Activated naive CD4-positive, alpha-beta T cell treated with anti-CD3 and anti-CD28 coated beads, Interleukin-2, amount 10 ng/mL, durations not matched to agents 7 days and 5 days (primary cell): ENCODE data around the gene FCHO1.
"Not testable (repeated sequence)": the region's sequence is repeated elsewhere in the genome, so short reads cannot be mapped to it uniquely, and the experiment has no call there.

Experiments used
- CTCF ChIA-PET: fragments of 350-600 bp; sonication (Branson Sonifier 250); formaldehyde crosslinking; loops from one replicate; lab custom pipeline; 2021; ENCODE audit warnings: antibody characterized with exemption; lab: Charles Lee
- DNase-seq: peaks from one replicate; pipeline ENCODE4 v3.0.0-alpha.2; 2020
- H3K27ac Mint-ChIP-seq: one replicate; pipeline ENCODE4 v1.8.0; 2021; ENCODE audit warnings: mild to moderate bottlenecking, moderate library complexity, mixed read lengths
- H3K27me3 Mint-ChIP-seq: one replicate; pipeline ENCODE4 v1.8.0; 2021; ENCODE audit warnings: mild to moderate bottlenecking, mixed read lengths
- H3K36me3 Mint-ChIP-seq: one replicate; pipeline ENCODE4 v1.8.0; 2021; ENCODE audit warnings: mixed read lengths
- H3K4me1 Mint-ChIP-seq: one replicate; pipeline ENCODE4 v1.8.0; 2021; ENCODE audit warnings: mixed read lengths
- H3K4me3 Mint-ChIP-seq: one replicate; pipeline ENCODE4 v1.8.0; 2021; ENCODE audit warnings: mild to moderate bottlenecking, moderate library complexity, mixed read lengths
- H3K9me3 Mint-ChIP-seq: one replicate; pipeline ENCODE4 v1.8.0; 2021; ENCODE audit warnings: mixed read lengths

The FCHO1 gene

GRCh38 chr19:17780781-17781180 lies 29.5 kb downstream of the FCHO1 start:
- CTCF ChIA-PET, result no interaction called here
- H3K27me3 Mint-ChIP-seq, result no peaks in the 10 kb centered on the region
- peaks cover 39% of the 10 kb centered on the region for H3K36me3 Mint-ChIP-seq
- peaks cover 13% of the 10 kb centered on the region for H3K4me1 Mint-ChIP-seq
- no peaks in the 10 kb centered on the region for H3K9me3 Mint-ChIP-seq
- no peak overlapping the region for H3K4me3 Mint-ChIP-seq
- DNase-seq, result no peak
- no peak overlapping the region for H3K27ac Mint-ChIP-seq

GRCh38 chr19:17783721-17784120 lies 32.4 kb downstream of the FCHO1 start:
- CTCF ChIA-PET, result interaction anchor here (1.0 to 3.1 kb wide), 7 partner anchors 9 to 211 kb away, joined by 3 to 12 read pairs (median 5); no protein-coding TSS in a partner anchor
- not testable (repeated sequence) for H3K27ac Mint-ChIP-seq, H3K4me3 Mint-ChIP-seq, DNase-seq, H3K9me3 Mint-ChIP-seq, H3K27me3 Mint-ChIP-seq
- H3K36me3 Mint-ChIP-seq, result peaks cover 39% of the 10 kb centered on the region
- peaks cover 16% of the 10 kb centered on the region for H3K4me1 Mint-ChIP-seq

DNA sequence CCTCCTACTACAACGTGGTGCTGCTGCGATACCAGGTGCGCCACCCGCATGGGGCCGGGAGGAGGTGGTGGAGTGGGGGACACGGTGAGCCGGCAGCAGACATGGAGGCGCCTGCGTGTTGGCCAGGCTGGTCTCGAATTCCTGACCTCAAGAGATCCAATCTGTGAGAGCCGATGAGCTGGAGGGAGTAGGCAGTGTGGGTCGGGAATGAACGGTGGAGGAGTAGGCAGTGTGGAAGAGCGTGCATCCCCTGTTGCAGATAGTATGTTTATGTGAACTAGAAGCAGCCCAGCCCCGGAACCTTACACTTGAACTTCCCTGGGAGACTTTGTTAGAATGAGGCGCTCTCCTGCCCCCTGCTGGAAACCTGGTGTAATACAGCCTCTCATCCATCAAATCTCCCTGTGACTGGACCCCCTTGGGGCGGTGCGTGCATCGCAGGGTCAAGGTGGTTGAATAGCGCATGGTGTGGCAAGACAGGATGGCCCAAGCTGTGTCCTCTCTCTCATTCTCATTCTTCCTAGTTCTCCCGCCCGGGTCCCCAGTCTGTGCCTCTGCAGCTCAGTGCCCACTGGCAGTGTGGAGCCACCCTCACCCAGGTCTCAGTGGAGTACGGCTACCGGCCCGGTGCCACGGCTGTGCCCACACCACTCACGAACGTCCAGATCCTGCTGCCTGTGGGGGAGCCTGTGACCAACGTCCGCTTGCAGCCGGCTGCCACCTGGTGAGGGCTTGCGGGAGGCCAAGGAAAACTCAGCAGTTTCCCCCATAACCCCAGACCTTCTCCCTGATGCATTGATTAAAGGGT lies 33.1 kb downstream of the FCHO1 start:
- H3K4me1 Mint-ChIP-seq, result peaks cover 18% of the 10 kb centered on the region
- H3K4me3 Mint-ChIP-seq, result no peak overlapping the region
- peak; percentile 85 for DNase-seq
- no peaks in the 10 kb centered on the region for H3K9me3 Mint-ChIP-seq
- no peak overlapping the region for H3K27ac Mint-ChIP-seq
- CTCF ChIA-PET, result interaction anchor here (0.9 to 3.1 kb wide), 10 partner anchors 10 to 212 kb away, joined by 3 to 12 read pairs (median 4); partner anchors contain the start of gene B3GNT3
- H3K36me3 Mint-ChIP-seq, result peaks cover 45% of the 10 kb centered on the region
- no peaks in the 10 kb centered on the region for H3K27me3 Mint-ChIP-seq

GRCh38 chr19:17787274-17787913 lies 36.1 kb downstream of the FCHO1 start:
- Mint-ChIP-seq H3K4me1 (peaks cover 41% of the 10 kb centered on the region), H3K4me3 (no peak overlapping the region), H3K27me3 (no peaks in the 10 kb centered on the region), H3K9me3 (no peaks in the 10 kb centered on the region), H3K36me3 (peaks cover 40% of the 10 kb centered on the region), H3K27ac (no peak overlapping the region)
- CTCF ChIA-PET, result no interaction called here
- no peak for DNase-seq

DNA sequence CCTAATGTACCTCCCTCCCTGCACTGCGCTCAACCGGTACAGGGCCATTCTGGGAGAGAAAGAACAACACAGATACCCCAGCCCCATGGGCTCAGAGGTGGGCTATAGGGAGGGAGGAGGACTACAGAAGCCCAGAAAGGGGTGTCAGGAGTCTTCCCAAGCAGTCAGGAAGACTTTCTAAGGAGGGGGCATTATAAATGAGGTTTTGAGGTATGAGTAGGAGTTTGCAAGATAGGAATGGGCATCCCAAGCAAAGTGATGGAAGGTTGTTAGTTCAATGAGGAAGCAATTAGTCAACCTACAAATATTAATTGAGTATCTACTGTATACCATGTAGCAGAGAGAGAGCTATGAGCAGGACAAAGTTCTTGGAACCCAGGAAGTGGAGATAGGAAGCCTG lies 37.4 kb downstream of the FCHO1 start:
- peaks cover 48% of the 10 kb centered on the region for H3K4me1 Mint-ChIP-seq
- peaks cover 37% of the 10 kb centered on the region for H3K36me3 Mint-ChIP-seq
- no peak overlapping the region for H3K27ac Mint-ChIP-seq
- peaks cover 4% of the 10 kb centered on the region for H3K27me3 Mint-ChIP-seq
- no peaks in the 10 kb centered on the region for H3K9me3 Mint-ChIP-seq
- CTCF ChIA-PET, result no interaction called here
- no peak for DNase-seq
- H3K4me3 Mint-ChIP-seq, result no peak overlapping the region

DNA sequence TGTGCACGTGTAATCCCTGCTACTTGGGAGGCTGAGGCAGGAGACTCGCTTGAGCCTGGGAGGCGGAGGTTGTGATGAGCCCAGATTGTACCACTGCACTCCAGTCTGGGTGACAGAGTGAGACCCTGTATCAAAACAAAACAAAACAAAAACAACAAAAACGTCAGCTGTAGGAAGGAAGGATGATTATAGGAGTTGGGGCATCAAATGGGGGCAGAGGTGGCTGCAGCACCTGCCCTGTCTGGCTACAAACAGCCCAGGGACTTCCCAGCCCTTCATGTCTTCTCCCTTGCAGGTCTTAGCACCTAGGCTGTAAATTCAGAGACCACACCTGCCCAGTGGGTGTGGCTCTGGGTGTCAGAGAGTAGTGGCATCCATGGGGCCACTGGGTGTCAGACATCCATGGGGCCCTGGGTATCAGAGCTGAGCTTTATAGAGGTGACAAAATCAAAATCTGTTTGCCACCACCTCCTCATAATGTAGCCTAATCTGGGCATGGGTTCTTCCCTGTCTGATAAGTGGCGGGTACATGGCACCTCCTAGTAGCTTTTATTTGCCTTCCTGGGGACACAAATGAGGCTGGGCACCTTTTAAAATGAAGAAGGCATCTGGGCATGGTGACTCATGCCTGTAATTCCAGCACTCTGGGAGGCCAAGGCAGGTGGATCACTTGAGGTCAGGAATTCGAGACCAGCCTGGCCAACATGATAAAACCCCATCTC lies 38.9 kb downstream of the FCHO1 start:
- peaks cover 20% of the 10 kb centered on the region for H3K27me3 Mint-ChIP-seq
- no peaks in the 10 kb centered on the region for H3K9me3 Mint-ChIP-seq
- CTCF ChIA-PET, result interaction anchor here (1.1 to 1.9 kb wide), 3 partner anchors 15 to 87 kb away, joined by 3 to 7 read pairs (median 4); no protein-coding TSS in a partner anchor
- H3K4me3 Mint-ChIP-seq, result no peak overlapping the region
- H3K27ac Mint-ChIP-seq, result peak overlapping the region; percentile 68
- peaks cover 25% of the 10 kb centered on the region for H3K36me3 Mint-ChIP-seq
- no peak for DNase-seq
- peaks cover 53% of the 10 kb centered on the region for H3K4me1 Mint-ChIP-seq

DNA sequence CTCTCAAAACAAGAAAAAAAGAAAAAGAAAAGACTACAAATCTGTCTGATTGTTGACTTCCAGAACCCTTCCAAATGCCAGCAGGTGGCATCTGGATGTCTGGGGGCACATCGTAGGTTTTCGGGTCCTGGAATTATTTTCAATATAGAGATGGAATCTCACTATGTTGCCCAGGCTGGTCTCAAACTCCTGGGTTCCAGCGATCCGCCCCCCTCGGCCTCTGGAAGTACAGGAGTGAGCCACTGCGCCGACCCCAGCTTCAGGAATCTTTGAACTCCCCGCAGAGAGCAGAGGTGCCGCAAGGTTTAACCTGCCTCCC lies 43.1 kb downstream of the FCHO1 start:
- no peak overlapping the region for H3K27ac Mint-ChIP-seq
- H3K4me1 Mint-ChIP-seq, result peaks cover 66% of the 10 kb centered on the region
- no peak for DNase-seq
- CTCF ChIA-PET, result interaction anchor here (0.9 kb wide), 1 partner anchor 10 kb away, joined by 4 read pairs; no protein-coding TSS in a partner anchor
- H3K36me3 Mint-ChIP-seq, result peaks cover 3% of the 10 kb centered on the region
- no peak overlapping the region for H3K4me3 Mint-ChIP-seq
- H3K27me3 Mint-ChIP-seq, result peaks cover 40% of the 10 kb centered on the region
- no peaks in the 10 kb centered on the region for H3K9me3 Mint-ChIP-seq

DNA sequence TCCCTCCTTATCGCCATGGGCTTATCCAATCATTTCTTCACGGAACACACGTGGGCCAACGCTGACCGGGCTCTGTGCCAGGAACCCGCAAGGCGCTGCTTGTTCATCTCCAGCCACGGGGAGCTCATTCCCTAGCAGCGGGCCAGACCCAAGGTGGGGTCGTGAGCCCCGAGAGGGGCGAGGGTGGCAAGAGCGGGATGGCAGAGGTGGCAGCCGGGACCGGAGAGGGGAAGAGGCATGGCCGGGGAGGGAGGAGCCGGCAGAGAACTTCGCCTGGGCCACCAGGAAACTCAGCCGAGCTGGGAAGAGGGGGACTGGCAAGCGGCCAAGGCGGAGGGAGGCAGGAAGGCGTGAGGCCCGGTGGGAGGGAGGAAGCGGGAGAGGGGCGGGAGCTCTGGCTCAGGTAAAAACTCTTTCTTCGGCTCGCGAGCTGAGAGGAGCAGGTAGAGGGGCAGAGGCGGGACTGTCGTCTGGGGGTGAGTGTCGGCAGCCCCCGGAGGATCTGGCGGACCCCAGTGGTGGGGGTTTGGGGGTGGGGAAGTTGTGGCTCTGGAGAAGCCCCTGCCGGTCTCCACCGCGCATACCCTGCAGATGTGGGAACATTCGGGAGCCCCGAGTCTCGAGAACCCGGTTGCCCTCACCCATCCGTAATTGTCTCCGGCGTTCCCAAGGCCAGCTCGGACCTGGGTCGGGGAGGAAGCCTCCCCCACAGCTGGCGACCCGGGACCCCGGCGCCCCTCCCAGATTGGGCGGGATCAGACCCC lies 43.6 kb downstream of the FCHO1 start, which contains the start of gene B3GNT3:
B3GNT3 (plus strand) TSS at position 408 of the 764 bp plus-strand sequence. CDS start 12,670 bp downstream, outside the sequence.
- DNase-seq, result no peak
- peaks cover 63% of the 10 kb centered on the region for H3K4me1 Mint-ChIP-seq
- peaks cover 46% of the 10 kb centered on the region for H3K27me3 Mint-ChIP-seq
- H3K36me3 Mint-ChIP-seq, result peaks cover 2% of the 10 kb centered on the region
- no peak within 1 kb of the TSS for H3K4me3 Mint-ChIP-seq
- CTCF ChIA-PET, result interaction anchor here (0.6 to 0.9 kb wide), 2 partner anchors 10 to 61 kb away, joined by 3 to 4 read pairs; no protein-coding TSS in a partner anchor
- H3K27ac Mint-ChIP-seq, result no peak within 1 kb of the TSS
- no peaks in the 10 kb centered on the region for H3K9me3 Mint-ChIP-seq

DNA sequence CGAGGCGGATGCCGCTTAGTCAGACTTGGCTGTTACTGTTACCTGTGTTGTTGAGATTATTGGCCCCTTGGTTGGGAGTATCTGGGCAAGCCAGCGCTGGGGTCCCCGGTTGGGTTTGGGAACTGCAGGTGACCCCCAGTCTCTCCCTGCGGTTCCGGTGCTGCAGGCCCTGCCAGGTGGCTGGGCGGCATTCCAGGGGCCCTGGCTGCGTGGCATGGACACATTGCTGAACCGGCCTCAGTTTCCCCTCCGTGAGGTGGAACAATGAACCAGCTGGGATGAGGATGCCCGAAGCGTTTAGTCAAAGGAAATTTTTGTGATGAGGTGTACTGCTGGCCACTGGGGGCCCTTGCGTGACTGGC lies 44.2 kb downstream of the FCHO1 start:
- no peaks in the 10 kb centered on the region for H3K36me3 Mint-ChIP-seq
- no peak overlapping the region for H3K4me3 Mint-ChIP-seq
- no peaks in the 10 kb centered on the region for H3K9me3 Mint-ChIP-seq
- no peak overlapping the region for H3K27ac Mint-ChIP-seq
- H3K27me3 Mint-ChIP-seq, result peaks cover 48% of the 10 kb centered on the region
- DNase-seq, result no peak
- peaks cover 57% of the 10 kb centered on the region for H3K4me1 Mint-ChIP-seq
- CTCF ChIA-PET, result interaction anchor here (0.6 to 0.9 kb wide), 2 partner anchors 11 to 60 kb away, joined by 3 to 4 read pairs; no protein-coding TSS in a partner anchor

- no peaks in the 10 kb centered on the region for H3K36me3 Mint-ChIP-seq
- DNase-seq, result no peak
- CTCF ChIA-PET, result interaction anchor here (1.1 kb wide), 1 partner anchor 58 kb away, joined by 3 read pairs; no protein-coding TSS in a partner anchor
- peaks cover 51% of the 10 kb centered on the region for H3K4me1 Mint-ChIP-seq
- peaks cover 50% of the 10 kb centered on the region for H3K27me3 Mint-ChIP-seq
- H3K9me3 Mint-ChIP-seq, result no peaks in the 10 kb centered on the region
- no peak overlapping the region for H3K27ac Mint-ChIP-seq
- no peak overlapping the region for H3K4me3 Mint-ChIP-seq
Measured at GRCh38 chr19:17796013-17796837, 44.9 kb downstream of the FCHO1 start.

- Mint-ChIP-seq H3K27me3 (peaks cover 53% of the 10 kb centered on the region), H3K27ac (no peak overlapping the region), H3K4me1 (peaks cover 44% of the 10 kb centered on the region), H3K4me3 (no peak overlapping the region), H3K9me3 (no peaks in the 10 kb centered on the region), H3K36me3 (no peaks in the 10 kb centered on the region)
- DNase-seq, result no peak
- CTCF ChIA-PET, result interaction anchor here (0.9 to 1.1 kb wide), 2 partner anchors 54 to 57 kb away, joined by 3 read pairs; no protein-coding TSS in a partner anchor
Measured at GRCh38 chr19:17796838-17797423, 45.7 kb downstream of the FCHO1 start.

GRCh38 chr19:17797424-17798201 lies 46.3 kb downstream of the FCHO1 start:
- Mint-ChIP-seq H3K27ac (no peak overlapping the region), H3K9me3 (no peaks in the 10 kb centered on the region), H3K27me3 (peaks cover 53% of the 10 kb centered on the region), H3K4me1 (peaks cover 48% of the 10 kb centered on the region), H3K4me3 (no peak overlapping the region), H3K36me3 (no peaks in the 10 kb centered on the region)
- CTCF ChIA-PET, result interaction anchor here (0.9 to 1.1 kb wide), 2 partner anchors 53 to 57 kb away, joined by 3 read pairs; no protein-coding TSS in a partner anchor
- no peak for DNase-seq
